DMS53 (cell line): ENCODE data around the gene DNMT3L.
"Not testable (repeated sequence)": the region's sequence is repeated elsewhere in the genome, so short reads cannot be mapped to it uniquely, and the experiment has no call there.

ENCODE experiments used
- DNase-seq: peaks from one replicate; lab custom pipeline; 2025; lab: John Stamatoyannopoulos, UW

The DNMT3L gene

DNA sequence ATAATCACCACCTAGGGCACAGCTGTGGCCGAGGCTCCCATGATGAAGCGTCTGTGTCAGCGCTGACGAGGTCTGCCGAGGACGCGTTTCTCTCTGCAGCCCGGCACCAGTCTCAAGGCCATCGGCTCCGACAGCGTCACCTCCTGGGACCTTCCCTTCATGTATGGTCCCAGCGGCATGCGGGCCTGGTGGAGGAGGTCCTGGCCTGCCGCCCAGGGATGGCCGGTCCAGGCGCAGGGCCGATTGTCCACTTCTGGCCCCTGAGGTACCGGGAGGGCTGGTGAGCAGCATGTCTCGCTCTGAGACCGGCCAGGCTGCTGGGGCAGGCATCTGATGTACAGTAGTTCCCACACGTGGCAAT lies 64.6 kb downstream of the DNMT3L start:
- not testable (repeated sequence) for DNase-seq
